Measurements from ENCODE around the gene MID2.

- no peak for TF ChIP-seq CTCF (IDR thresholded peaks at IDR 0.05)
- TF ChIP-seq POLR2A (IDR thresholded peaks at IDR 0.05) = no peak
These were observed 35.4 kb downstream of the MID2 start for GRCh38 chrX:107861056-107861455.

All from thyroid gland (tissue), 4 donors.